ENCODE measurements around the gene BCAS1. TPM values are rescaled to one million over a fixed set of nuclear protein-coding genes. Genes with fewer than 3 reads are reported as not detected.

BCAS1 gene
- polyA plus RNA-seq, 1 of the 3 experiments (the other 2 are of a cell fraction), result not detected

- TF ChIP-seq IRF3 (IDR thresholded peaks at IDR 0.05; ENCODE audit: low read depth, low read length), result no peak
- TF ChIP-seq GABPA (IDR thresholded peaks at IDR 0.05; ENCODE audit: low read depth), result no peak
- no peak for TF ChIP-seq RXRA (IDR thresholded peaks at IDR 0.05; ENCODE audit: borderline replicate concordance, low read depth)
- TF ChIP-seq MXI1 (IDR thresholded peaks at IDR 0.05; ENCODE audit: low read depth, low read length), result no peak
- no peak for TF ChIP-seq RAD21 (IDR thresholded peaks at IDR 0.05; ENCODE audit: low read length)
These were observed 15.5 kb upstream of the BCAS1 start (continued) for GRCh38 chr20:54085910-54086309.

GRCh38 chr20:54085425-54085824, 15.0 kb upstream of the BCAS1 start:
- CTCF ChIA-PET, result interaction anchor here (1.3 kb wide), 1 partner anchor 11 kb away, joined by 4 read pairs; no protein-coding TSS in a partner anchor
- H3K27ac ChIP-seq (ENCODE audit: low read depth in 2 of 2, low read length in 1 of 2), result no peak overlapping the region
- no peak overlapping the region for H2AFZ ChIP-seq (ENCODE audit: low read depth)
- no peaks in the 10 kb centered on the region for H3K79me2 ChIP-seq (ENCODE audit: insufficient read depth)
- no peak for TF ChIP-seq RXRA (IDR thresholded peaks at IDR 0.05; ENCODE audit: borderline replicate concordance, low read depth)
- TF ChIP-seq USF2 (IDR thresholded peaks at IDR 0.05; ENCODE audit: borderline replicate concordance, low read depth, low read length), result no peak
- TF ChIP-seq EP300 (IDR thresholded peaks at IDR 0.05; ENCODE audit: borderline replicate concordance in 1 of 2, low read depth in 1 of 2, low read length in 1 of 2), result no peak
- no peak for TF ChIP-seq FOXJ3 (CRISPR knock-in tag; IDR thresholded peaks at IDR 0.05)
- TF ChIP-seq SMC3 (IDR thresholded peaks at IDR 0.05; ENCODE audit: low read depth, low read length), result no peak
- H3K27me3 ChIP-seq (ENCODE audit: insufficient read depth), result no peaks in the 10 kb centered on the region
- 12% methylated on average over 1 of the region's 1 CpG for WGBS (ENCODE audit: low lambda C conversion rate)
- H3K4me3 ChIP-seq (ENCODE audit: low read depth in 2 of 2, low read length in 1 of 2), result no peak overlapping the region
- H3K4me2 ChIP-seq, result no peak overlapping the region
- H3K9me3 ChIP-seq, result no peaks in the 10 kb centered on the region
- no peaks in the 10 kb centered on the region for H4K20me1 ChIP-seq (ENCODE audit: insufficient read depth)
- H3F3A ChIP-seq (replicated peaks; ENCODE audit: insufficient read depth), result no peaks in the 10 kb centered on the region
- POLR2A ChIA-PET, result no interaction called here
- no peaks in the 10 kb centered on the region for H3K36me3 ChIP-seq (replicated peaks in 1 of 2; ENCODE audit: control insufficient read depth in 1 of 2, insufficient read depth in 2 of 2, low read length in 1 of 2)
- H3K9ac ChIP-seq, result no peak overlapping the region
- H3K9me2 ChIP-seq, result no peaks in the 10 kb centered on the region; the same call in 1 of the 2 replicates
- no peaks in the 10 kb centered on the region for H3K4me1 ChIP-seq (ENCODE audit: control insufficient read depth in 1 of 2, insufficient read depth in 2 of 2, low read depth in 1 of 2, low read length in 1 of 2)
- DNase-seq, result no peak

GRCh38 chr20:54084727-54085388, 14.5 kb upstream of the BCAS1 start:
- no peaks in the 10 kb centered on the region; the same call in 1 of the 2 replicates for H3K9me2 ChIP-seq
- no peaks in the 10 kb centered on the region for H4K20me1 ChIP-seq (ENCODE audit: insufficient read depth)
- H3K9me3 ChIP-seq, result no peaks in the 10 kb centered on the region
- no peaks in the 10 kb centered on the region for H3F3A ChIP-seq (replicated peaks; ENCODE audit: insufficient read depth)
- no peaks in the 10 kb centered on the region for H3K27me3 ChIP-seq (ENCODE audit: insufficient read depth)
- POLR2A ChIA-PET, result no interaction called here
- CTCF ChIA-PET, result interaction anchor here (1.3 kb wide), 1 partner anchor 12 kb away, joined by 4 read pairs; no protein-coding TSS in a partner anchor
- WGBS (ENCODE audit: low lambda C conversion rate), result 56% methylated on average over 5 of the region's 5 CpGs
- H3K36me3 ChIP-seq (replicated peaks in 1 of 2; ENCODE audit: control insufficient read depth in 1 of 2, insufficient read depth in 2 of 2, low read length in 1 of 2), result no peaks in the 10 kb centered on the region
- H3K4me3 ChIP-seq (ENCODE audit: low read depth in 2 of 2, low read length in 1 of 2), result no peak overlapping the region
- no peak overlapping the region for H3K27ac ChIP-seq (ENCODE audit: low read depth in 2 of 2, low read length in 1 of 2)
- DNase-seq, result no peak
- TF ChIP-seq MEF2A (IDR thresholded peaks at IDR 0.05; ENCODE audit: borderline replicate concordance, low read depth) (0 out of 2 replicates have a peak, but pooled peaks have one; percentile 35), PBX3 (IDR thresholded peaks at IDR 0.05) (no peak)
- no peaks in the 10 kb centered on the region for H3K79me2 ChIP-seq (ENCODE audit: insufficient read depth)
- H2AFZ ChIP-seq (ENCODE audit: low read depth), result no peak overlapping the region
- no peak overlapping the region for H3K4me2 ChIP-seq
- no peak overlapping the region for H3K9ac ChIP-seq
- no peaks in the 10 kb centered on the region for H3K4me1 ChIP-seq (ENCODE audit: control insufficient read depth in 1 of 2, insufficient read depth in 2 of 2, low read depth in 1 of 2, low read length in 1 of 2)

All from SK-N-SH (cell line).